Keratinocyte (primary cell): ENCODE data around the gene CBR3.

Source experiments
- CTCF ChIP-seq, 3 experiments: IDR thresholded peaks in 1 of 3; conservative IDR thresholded peaks in 1 of 3; optimal IDR thresholded peaks in 1 of 3; 2 replicates in 2 of 3; 3 replicates in 1 of 3; pipeline versions ENCODE3 to v1.5.1; 2011; ENCODE audit warnings: low read length in 3 of 3, mild to moderate bottlenecking in 3 of 3, moderate library complexity in 2 of 3, control low read depth in 1 of 3, inconsistent platforms in 1 of 3; ENCODE audit not compliant: insufficient read depth in 2 of 3; ENCODE audit errors: extremely low read depth in 1 of 3
- EZH2 ChIP-seq: IDR thresholded peaks from one replicate; pipeline ENCODE4 v1.6.1; 2012; ENCODE audit warnings: inconsistent platforms, mild to moderate bottlenecking, low read length, moderate library complexity

- TF ChIP-seq CTCF (optimal IDR thresholded peaks at IDR 0.05 in 1 of 3, IDR thresholded peaks at IDR 0.05 in 1 of 3, conservative IDR thresholded peaks at IDR 0.05 in 1 of 3; ENCODE audit: extremely low read depth in 1 of 3, insufficient read depth in 2 of 3, low read length in 3 of 3): no peak
- no peak for TF ChIP-seq EZH2
Observed at GRCh38 chr21:36170823-36171222, 35.9 kb downstream of the CBR3 start.
